D721Med (cell line): ENCODE data around the gene ERCC1.
A peak's percentile ranks its signal among the peaks of the same experiment; 100 is the strongest.

Experiments used
- DNase-seq: peaks from one replicate; pipeline ENCODE4 v3.0.0; 2011; ENCODE audit warnings: low spot score; ENCODE audit not compliant: insufficient read length
- FAIRE-seq: peaks from 2 replicates; lab custom pipeline; 2011; peaks lifted over from hg19 to GRCh38; lab: Jason Lieb, UNC
- TF ChIP-seq, protein P1 (sequence below): IDR thresholded peaks from 2 replicates; pipeline ENCODE4 v1.5.1; 2012; ENCODE audit warnings: mild to moderate bottlenecking, control low read depth; ENCODE audit not compliant: insufficient read depth; ENCODE audit errors: missing control alignments

The ERCC1 gene

DNA sequence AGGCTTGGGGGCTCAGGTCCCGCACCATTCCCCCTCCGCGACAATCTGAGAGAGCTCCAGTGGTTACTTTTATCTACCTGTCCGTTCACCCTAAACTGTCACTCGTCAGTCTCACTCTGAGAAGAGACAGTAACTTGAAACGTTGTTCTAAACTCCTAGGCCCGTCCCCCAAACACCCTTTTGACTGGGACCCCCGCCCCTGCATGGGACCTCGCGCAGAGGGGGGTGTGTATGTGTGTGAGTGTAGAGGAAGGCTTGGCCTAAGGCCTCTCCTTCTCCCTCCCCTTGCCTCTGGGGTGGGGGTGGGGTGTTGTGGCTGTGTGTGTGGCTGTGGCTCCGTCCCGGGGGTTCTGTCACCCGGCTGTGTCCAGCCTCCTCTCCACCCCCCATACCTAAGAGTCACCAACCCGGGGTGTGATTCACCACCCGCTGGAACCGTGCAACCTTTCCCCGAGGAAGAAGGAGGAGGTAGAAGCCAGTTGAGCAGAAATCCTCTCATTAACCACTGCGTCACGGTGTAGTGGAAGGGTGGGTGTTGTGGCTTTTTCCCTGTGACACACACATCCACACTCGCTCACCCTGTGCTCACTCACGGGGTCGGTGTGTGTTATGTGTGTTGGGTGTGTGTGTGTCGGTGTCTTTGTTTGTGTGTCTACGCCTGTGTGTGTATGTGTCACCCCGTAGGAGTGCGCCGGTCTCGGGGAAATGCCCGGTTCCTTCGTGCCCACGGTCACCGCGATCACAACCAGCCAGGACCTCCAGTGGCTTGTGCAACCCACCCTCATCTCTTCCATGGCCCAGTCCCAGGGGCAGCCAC, 46.4 kb upstream of the ERCC1 start:
- TF ChIP-seq, protein P1, sequence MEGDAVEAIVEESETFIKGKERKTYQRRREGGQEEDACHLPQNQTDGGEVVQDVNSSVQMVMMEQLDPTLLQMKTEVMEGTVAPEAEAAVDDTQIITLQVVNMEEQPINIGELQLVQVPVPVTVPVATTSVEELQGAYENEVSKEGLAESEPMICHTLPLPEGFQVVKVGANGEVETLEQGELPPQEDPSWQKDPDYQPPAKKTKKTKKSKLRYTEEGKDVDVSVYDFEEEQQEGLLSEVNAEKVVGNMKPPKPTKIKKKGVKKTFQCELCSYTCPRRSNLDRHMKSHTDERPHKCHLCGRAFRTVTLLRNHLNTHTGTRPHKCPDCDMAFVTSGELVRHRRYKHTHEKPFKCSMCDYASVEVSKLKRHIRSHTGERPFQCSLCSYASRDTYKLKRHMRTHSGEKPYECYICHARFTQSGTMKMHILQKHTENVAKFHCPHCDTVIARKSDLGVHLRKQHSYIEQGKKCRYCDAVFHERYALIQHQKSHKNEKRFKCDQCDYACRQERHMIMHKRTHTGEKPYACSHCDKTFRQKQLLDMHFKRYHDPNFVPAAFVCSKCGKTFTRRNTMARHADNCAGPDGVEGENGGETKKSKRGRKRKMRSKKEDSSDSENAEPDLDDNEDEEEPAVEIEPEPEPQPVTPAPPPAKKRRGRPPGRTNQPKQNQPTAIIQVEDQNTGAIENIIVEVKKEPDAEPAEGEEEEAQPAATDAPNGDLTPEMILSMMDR = no peak
- FAIRE-seq (no peak), DNase-seq (no peak)

DNA sequence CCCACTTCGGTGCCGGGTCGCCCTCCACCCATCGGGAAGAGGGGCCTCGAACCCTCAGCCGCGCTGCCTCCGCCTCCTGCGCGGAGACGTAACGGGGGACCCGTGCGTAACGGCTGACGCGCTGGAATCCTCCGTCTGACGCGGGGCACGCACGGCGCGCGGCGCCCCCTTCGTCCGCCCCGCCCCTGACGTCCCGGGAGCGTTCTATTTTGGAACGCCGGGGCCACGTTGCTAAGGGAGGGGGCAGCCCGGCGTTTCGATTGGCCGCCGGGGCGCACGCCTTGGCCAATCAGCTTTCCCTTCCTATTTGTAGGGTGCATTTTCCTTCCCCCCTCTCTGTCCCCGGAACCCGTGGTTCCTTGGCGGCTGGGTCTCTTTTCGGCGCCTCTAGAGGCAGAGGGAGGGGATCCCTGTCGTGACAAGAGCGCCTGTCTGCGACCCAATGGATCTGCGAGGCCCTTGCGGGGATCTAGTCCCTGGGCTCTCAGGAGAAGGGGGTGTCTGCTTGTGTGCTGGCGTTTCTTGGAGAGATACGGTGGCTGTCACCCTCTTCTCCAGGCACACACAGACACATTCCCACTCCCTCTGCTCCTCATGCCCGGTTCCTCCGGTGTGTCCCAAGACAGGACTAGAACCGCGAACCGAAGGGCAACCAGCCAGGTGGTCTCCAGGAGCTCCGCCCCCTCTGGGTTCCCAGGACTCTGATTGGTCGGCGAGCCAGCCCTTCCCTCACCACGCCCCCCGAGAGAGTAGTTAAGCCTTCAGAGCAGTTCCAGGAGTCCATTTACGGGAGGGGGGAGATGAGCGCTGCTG, 45.6 kb upstream of the ERCC1 start:
- peak; percentile 86 for DNase-seq
- TF ChIP-seq, protein P1 = no peak
- no peak for FAIRE-seq

DNA sequence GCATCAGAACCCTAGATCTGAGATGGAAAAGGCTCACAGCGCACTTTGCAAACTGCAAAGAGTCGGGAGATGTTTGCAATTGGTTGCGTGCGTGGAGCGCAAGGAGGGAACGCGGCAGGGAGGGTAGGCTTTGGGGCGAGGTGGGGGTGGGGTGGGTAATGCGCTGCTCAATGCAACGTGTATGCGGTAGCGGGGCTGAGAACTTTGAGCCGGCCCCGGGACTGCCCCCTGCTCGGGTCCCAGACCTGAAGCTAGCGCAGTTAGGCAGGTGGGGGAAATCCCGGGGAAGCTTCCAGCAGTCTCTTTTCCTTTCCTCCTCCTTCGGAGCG, 45.0 kb upstream of the ERCC1 start:
- TF ChIP-seq, protein P1 = no peak
- DNase-seq (no peak), FAIRE-seq (no peak)

DNA sequence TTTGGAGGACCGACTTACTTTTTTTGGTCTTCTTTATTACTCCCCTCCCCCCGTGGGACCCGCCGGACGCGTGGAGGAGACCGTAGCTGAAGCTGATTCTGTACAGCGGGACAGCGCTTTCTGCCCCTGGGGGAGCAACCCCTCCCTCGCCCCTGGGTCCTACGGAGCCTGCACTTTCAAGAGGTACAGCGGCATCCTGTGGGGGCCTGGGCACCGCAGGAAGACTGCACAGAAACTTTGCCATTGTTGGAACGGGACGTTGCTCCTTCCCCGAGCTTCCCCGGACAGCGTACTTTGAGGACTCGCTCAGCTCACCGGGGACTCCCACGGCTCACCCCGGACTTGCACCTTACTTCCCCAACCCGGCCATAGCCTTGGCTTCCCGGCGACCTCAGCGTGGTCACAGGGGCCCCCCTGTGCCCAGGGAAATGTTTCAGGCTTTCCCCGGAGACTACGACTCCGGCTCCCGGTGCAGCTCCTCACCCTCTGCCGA, 44.5 kb upstream of the ERCC1 start:
- TF ChIP-seq, protein P1 = no peak
- FAIRE-seq (no peak), DNase-seq (no peak)

DNA sequence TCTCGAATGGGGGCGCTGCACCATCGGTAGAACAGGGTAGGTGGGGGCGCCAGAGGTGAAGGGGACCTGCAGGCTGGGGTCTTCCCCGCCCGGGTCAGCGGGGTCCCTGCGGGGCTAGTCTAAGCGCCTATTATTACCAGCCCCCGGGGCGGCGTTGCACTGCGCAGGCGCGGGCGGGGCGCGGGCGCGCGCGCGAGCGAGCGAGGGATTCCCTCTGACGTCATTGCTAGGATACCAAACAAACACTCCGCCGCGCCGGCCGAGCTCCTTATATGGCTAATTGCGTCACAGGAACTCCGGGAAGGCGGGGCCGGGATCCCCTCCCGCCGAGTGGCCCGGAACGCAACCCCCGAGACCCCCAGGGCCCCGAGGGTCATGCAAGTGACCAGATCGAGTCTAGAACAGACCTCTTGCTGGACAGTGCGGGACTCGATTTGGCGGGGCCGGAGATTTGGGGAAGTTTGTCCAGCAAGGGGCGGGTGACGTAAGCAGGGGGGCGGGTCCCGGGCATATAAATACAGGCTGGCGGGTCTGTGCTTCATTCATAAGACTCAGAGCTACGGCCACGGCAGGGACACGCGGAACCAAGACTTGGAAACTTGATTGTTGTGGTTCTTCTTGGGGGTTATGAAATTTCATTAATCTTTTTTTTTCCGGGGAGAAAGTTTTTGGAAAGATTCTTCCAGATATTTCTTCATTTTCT, 43.9 kb upstream of the ERCC1 start, which contains the start of gene FOSB:
Gene FOSB (plus strand): TSS at position 541 of the 703 bp plus-strand sequence. CDS start 591 bp downstream, outside the sequence.
- FAIRE-seq = no peak
- TF ChIP-seq, protein P1 = no peak
- peak; percentile 91 for DNase-seq

DNA sequence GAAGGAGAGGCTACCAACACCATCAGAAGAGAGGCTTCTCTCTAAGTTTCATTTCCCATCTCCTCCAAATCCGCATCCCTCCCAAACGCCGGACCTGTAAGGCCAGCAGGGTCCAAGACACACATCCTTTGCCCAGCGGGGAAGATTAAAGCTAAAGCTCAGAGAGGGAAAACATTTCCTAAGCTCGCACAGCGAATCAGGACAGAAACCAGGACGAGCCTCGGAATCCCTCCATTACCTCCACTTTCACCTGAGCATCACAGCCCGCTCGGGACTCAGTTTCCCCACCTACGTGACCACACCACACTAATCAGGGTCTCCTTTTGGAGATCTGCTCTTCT, 43.4 kb upstream of the ERCC1 start:
- TF ChIP-seq, protein P1 = no peak
- FAIRE-seq = no peak

More for the DNA sequence above, 43.4 kb upstream of the ERCC1 start:
- DNase-seq = no peak
